Ovary (tissue), 9 donors: ENCODE data around the gene SSPN. TPM values are rescaled to one million over a fixed set of nuclear protein-coding genes. Genes with fewer than 3 reads are reported as not detected.

Experiments used
- DNase-seq, 5 donors: peaks; one replicate each; pipeline ENCODE4 v3.0.0-alpha.2; 2019 to 2020
- H3K27ac ChIP-seq, 2 donors: fragments of 200-600 bp; one replicate each; pipeline versions ENCODE4 v1.5.1 to v1.8.0; 2019 to 2022
- H3K27me3 ChIP-seq: fragments of 200-600 bp; one replicate; pipeline ENCODE4 v1.8.0; 2022
- H3K36me3 ChIP-seq: fragments of 200-600 bp; sonication (generic); one replicate; pipeline ENCODE4 v1.5.1; 2019
- H3K4me1 ChIP-seq: one replicate; pipeline ENCODE4 v1.8.1; 2013; ENCODE audit warnings: mild to moderate bottlenecking, moderate library complexity; ENCODE audit not compliant: insufficient read depth
- H3K4me3 ChIP-seq: fragments of 200-600 bp; sonication (generic); one replicate; pipeline ENCODE4 v1.5.1; 2017
- H3K9me3 ChIP-seq, 2 donors: fragments of 200-600 bp in 1 of 2; sonication (generic) in 1 of 2; one replicate each; pipeline versions ENCODE4 v1.5.1 to v1.8.1; 2013 to 2019; ENCODE audit warnings: mild to moderate bottlenecking in 1 of 2, moderate library complexity in 1 of 2
- EP300 ChIP-seq: sonication (generic); formaldehyde crosslinking; IDR thresholded peaks from one replicate; pipeline ENCODE4 v1.6.1; 2017; ENCODE audit warnings: antibody characterized with exemption
- POLR2A ChIP-seq: fragments of 450-650 bp; IDR thresholded peaks from one replicate; pipeline ENCODE4 v1.6.1; 2017; ENCODE audit warnings: antibody characterized with exemption, mild to moderate bottlenecking, moderate library complexity
- WGBS, 3 donors: extraction: QIAGEN DNeasy Blood & Tissue Kit in 1 of 3; methylation state at CpG; one replicate each; pipeline versions ENCODE4 v1.1.5 to v1.1.7; 2013 to 2017; 5-methylcytosine and 5-hydroxymethylcytosine counted together
- intact Hi-C, 4 donors: fragments of 100-400 bp; cut with DNase I; formaldehyde crosslinking; loops; one replicate each; pipeline versions ENCODE4 v1.11.0 to v1.15.1; 2022 to 2023
- polyA plus RNA-seq, 2 donors: library from polyadenylated mRNA; stranded (reverse); fragments of 200-250 nt in 1 of 2; fragments of 350-450 nt in 1 of 2; fragmentation: Illumina TruSeq in 1 of 2; extraction: RNeasy Lipid Tissue Mini Kit (QIAGEN cat#74804) in 1 of 2; gene quantifications; one replicate each; pipeline ENCODE4 v1.2.3, GENCODE V29; 2013 to 2014
- total RNA-seq, 7 donors: library from RNA; depleted of rRNA in 2 of 7; stranded (reverse); fragments of >200 nt in 2 of 7; fragmentation: NEBNext Ultra II Directional in 3 of 7; extraction: Animal tissue kit (Norgen Biotek cat#: 25700) in 3 of 7; gene quantifications; one replicate each; pipeline versions ENCODE4 v1.1.0 to v1.2.4, GENCODE V29; 2016 to 2023
- TF ChIP-seq, protein P1 (sequence below), 3 donors: fragments of 450-650 bp in 2 of 3; fragments of 200-600 bp in 1 of 3; IDR thresholded peaks; one replicate each; pipeline versions ENCODE4 v1.5.1 to v1.8.0; 2016 to 2022; ENCODE audit warnings: antibody characterized with exemption in 3 of 3, mild to moderate bottlenecking in 1 of 3
- donor health status: DM: no; HTN: no; CAD: no; lungs with moderate emphysema.
- donor health status: DM: no; HTN: no; CAD: no.
- donor health status: Bipolar disorder and iron deficiency.
- donor health status: DM: yes; HTN: yes; CAD: no.
- donor health status: DM: no; HTN: no; CAD: no.
- donor health status: DM: yes; HTN: yes; CAD: no.

Gene SSPN
- total and polyA plus RNA-seq, 9 donors: 17.0 to 68.0 (median 38.2) TPM

DNA sequence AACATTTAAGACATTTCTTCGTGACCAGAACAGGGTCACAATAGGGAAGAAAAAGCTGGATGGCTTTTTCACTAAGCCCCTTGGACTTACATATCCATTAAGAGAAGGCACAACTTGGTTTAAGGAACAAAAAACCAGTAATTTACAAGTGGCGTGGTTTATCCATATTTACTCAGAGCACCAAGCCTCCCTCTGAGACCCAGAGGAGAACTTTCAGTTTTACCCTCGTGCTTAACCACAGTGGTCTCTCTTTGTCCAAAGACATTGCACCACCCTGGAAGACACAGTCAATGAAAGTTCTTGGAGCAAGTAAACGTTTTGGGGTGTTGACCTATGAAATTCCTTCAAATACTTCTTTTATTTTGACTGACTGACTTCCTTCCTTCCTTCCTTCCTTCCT lies 52.5 kb downstream of the SSPN start:
- intact Hi-C loops: no loop called here
- Histone ChIP-seq H3K36me3 (no peaks in the 10 kb centered on the region), H3K27me3 (no peaks in the 10 kb centered on the region), H3K4me3 (no peak overlapping the region), H3K4me1 (no peaks in the 10 kb centered on the region), H3K27ac (no peak overlapping the region), H3K9me3 (no peaks in the 10 kb centered on the region)
- WGBS, 3 donors: 61 to 62% (median 61%) methylated on average over 4 of the region's 4 CpGs
- TF ChIP-seq POLR2A (no peak), EP300 (no peak)
- TF ChIP-seq, protein P1, sequence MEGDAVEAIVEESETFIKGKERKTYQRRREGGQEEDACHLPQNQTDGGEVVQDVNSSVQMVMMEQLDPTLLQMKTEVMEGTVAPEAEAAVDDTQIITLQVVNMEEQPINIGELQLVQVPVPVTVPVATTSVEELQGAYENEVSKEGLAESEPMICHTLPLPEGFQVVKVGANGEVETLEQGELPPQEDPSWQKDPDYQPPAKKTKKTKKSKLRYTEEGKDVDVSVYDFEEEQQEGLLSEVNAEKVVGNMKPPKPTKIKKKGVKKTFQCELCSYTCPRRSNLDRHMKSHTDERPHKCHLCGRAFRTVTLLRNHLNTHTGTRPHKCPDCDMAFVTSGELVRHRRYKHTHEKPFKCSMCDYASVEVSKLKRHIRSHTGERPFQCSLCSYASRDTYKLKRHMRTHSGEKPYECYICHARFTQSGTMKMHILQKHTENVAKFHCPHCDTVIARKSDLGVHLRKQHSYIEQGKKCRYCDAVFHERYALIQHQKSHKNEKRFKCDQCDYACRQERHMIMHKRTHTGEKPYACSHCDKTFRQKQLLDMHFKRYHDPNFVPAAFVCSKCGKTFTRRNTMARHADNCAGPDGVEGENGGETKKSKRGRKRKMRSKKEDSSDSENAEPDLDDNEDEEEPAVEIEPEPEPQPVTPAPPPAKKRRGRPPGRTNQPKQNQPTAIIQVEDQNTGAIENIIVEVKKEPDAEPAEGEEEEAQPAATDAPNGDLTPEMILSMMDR (IDR thresholded peaks at IDR 0.05): no peak
- no peak for DNase-seq

DNA sequence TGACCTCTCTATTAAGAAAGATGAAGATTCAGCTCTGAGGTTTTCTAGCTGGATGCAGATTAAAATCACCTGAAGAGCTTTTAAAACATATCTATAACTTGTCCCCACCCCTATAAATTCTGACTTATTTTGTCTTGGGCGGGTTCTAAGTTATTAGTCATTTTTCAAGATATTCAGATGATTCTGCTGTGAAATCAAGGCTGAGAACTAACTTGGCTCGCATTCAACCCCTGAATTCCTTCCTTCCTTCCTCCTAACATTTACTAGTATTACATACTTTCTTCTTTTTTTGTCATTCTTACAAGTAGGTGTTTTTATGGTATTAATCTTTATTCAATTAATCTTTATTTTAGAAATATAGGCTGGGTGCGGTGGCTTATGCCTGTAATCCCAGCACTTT lies 55.4 kb downstream of the SSPN start:
- intact Hi-C loops: loop anchor here in 1 of 4 donors (5.0 kb wide), 1 partner anchor 824 kb away; no protein-coding TSS in a partner anchor
- no peaks in the 10 kb centered on the region for H3K27me3 ChIP-seq

GRCh38 chr12:26251600-26251999 lies 56.2 kb downstream of the SSPN start:
- DNase-seq: peak; percentile 53 to 72 (median 57)
- 6 to 17% (median 12%) methylated on average over 6 of the region's 6 CpGs for WGBS, 3 donors
- H3K27ac ChIP-seq: no peak overlapping the region

More for the DNA sequence above, 55.4 kb downstream of the SSPN start:
- no peak for DNase-seq
- Histone ChIP-seq H3K9me3 (peaks cover 0 to 3% of the 10 kb centered on the region in 2 donors), H3K27ac (no peak overlapping the region), H3K4me3 (no peak overlapping the region), H3K36me3 (no peaks in the 10 kb centered on the region), H3K4me1 (no peaks in the 10 kb centered on the region)
- TF ChIP-seq POLR2A: no peak
- TF ChIP-seq, protein P1 (IDR thresholded peaks at IDR 0.05): no peak
- TF ChIP-seq EP300: no peak
- WGBS, 3 donors: 68 to 73% (median 73%) methylated on average over 3 of the region's 3 CpGs

DNA sequence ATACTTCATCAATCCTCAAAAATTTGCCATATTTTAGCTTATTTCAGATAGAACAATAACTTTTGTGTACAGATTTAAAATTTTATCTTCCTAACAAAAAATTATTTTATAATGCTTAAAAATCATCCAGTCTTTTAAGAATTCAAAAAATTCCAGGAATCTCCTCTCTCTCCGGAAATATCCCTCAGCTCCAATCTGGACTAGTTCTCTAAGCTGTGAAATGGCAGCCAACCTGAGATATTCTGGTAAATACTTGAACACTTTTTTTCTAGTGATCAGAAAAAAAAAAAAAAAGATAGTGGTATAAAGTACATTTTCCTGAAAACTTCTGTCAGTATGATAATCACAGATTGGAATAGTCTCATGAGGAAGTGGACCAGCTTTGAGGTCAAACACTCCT lies 57.6 kb downstream of the SSPN start:
- no peak for DNase-seq
- no peak overlapping the region for H3K4me3 ChIP-seq
- no peaks in the 10 kb centered on the region for H3K4me1 ChIP-seq
- peaks cover 0 to 3% of the 10 kb centered on the region in 2 donors for H3K9me3 ChIP-seq
- no peaks in the 10 kb centered on the region for H3K27me3 ChIP-seq
- no peak for TF ChIP-seq POLR2A
- no peak for TF ChIP-seq EP300
- TF ChIP-seq, protein P1 (IDR thresholded peaks at IDR 0.05): no peak
- no peaks in the 10 kb centered on the region for H3K36me3 ChIP-seq
- intact Hi-C loops: loop anchor here in 1 of 4 donors (5.0 kb wide), 1 partner anchor 826 kb away; no protein-coding TSS in a partner anchor
- WGBS, 3 donors: 11 to 24% (median 21%) methylated on average over 1 of the region's 1 CpG
- H3K27ac ChIP-seq: no peak overlapping the region

More at GRCh38 chr12:26251600-26251999, 56.2 kb downstream of the SSPN start:
- H3K4me1 ChIP-seq: no peaks in the 10 kb centered on the region
- intact Hi-C loops: loop anchor here in 1 of 4 donors (5.0 kb wide), 1 partner anchor 824 kb away; no protein-coding TSS in a partner anchor
- peaks cover 0 to 3% of the 10 kb centered on the region in 2 donors for H3K9me3 ChIP-seq
- H3K4me3 ChIP-seq: no peak overlapping the region
- TF ChIP-seq EP300 (no peak), POLR2A (no peak)
- TF ChIP-seq, protein P1 (IDR thresholded peaks at IDR 0.05): no peak
- H3K36me3 ChIP-seq: no peaks in the 10 kb centered on the region
- no peaks in the 10 kb centered on the region for H3K27me3 ChIP-seq
